Stimulated activated naive CD8-positive, alpha-beta T cell treated with anti-CD3 and anti-CD28 coated beads, Interleukin-15, amount 100 ng/mL, for 72 hours (primary cell): ENCODE results near the gene PYGM.

Experiments
- ATAC-seq: fragments of 150-1000 bp; cut with Tn5 transposase; 2 replicates; pipeline ENCODE4 v1.10.0; 2021; ENCODE audit warnings: mild to moderate bottlenecking, moderate library complexity
- DNase-seq, 2 donors: peaks; one replicate each; pipeline ENCODE4 v3.0.0; 2021 to 2022
- H3K27ac Mint-ChIP-seq, 2 donors: one replicate each; pipeline ENCODE4 v1.8.0; 2022; ENCODE audit warnings: mild to moderate bottlenecking in 2 of 2, mixed read lengths in 2 of 2, moderate library complexity in 2 of 2
- H3K27me3 Mint-ChIP-seq: one replicate; pipeline ENCODE4 v1.8.0; 2022; ENCODE audit warnings: mixed read lengths
- H3K4me1 Mint-ChIP-seq: one replicate; pipeline ENCODE4 v1.8.0; 2022; ENCODE audit warnings: mild to moderate bottlenecking, mixed read lengths
- H3K4me3 Mint-ChIP-seq, 2 donors: one replicate each; pipeline ENCODE4 v1.8.0; 2022; ENCODE audit warnings: mild to moderate bottlenecking in 2 of 2, mixed read lengths in 2 of 2, moderate library complexity in 1 of 2
- H3K9me3 Mint-ChIP-seq, 2 donors: one replicate each; pipeline ENCODE4 v1.8.0; 2022; ENCODE audit warnings: mixed read lengths in 2 of 2

Gene PYGM

GRCh38 chr11:64796047-64796756 is 36.4 kb upstream of the PYGM start:
- Mint-ChIP-seq H3K27me3 (no peaks in the 10 kb centered on the region), H3K4me1 (peaks cover 69% of the 10 kb centered on the region), H3K9me3 (no peaks in the 10 kb centered on the region), H3K4me3 (no peak overlapping the region), H3K27ac (peak overlapping the region in 1 of 2 donors; percentile 82)
- ATAC-seq (no peak), DNase-seq (no peak)

- Mint-ChIP-seq H3K27ac (peak overlapping the region; percentile 4 to 89), H3K4me3 (no peak overlapping the region), H3K4me1 (peaks cover 56% of the 10 kb centered on the region), H3K27me3 (no peaks in the 10 kb centered on the region), H3K9me3 (no peaks in the 10 kb centered on the region)
- no peak for DNase-seq
- no peak for ATAC-seq
Observed at GRCh38 chr11:64794526-64794925, 34.8 kb upstream of the PYGM start.

GRCh38 chr11:64793271-64794160 is 33.7 kb upstream of the PYGM start:
- Mint-ChIP-seq H3K27me3 (no peaks in the 10 kb centered on the region), H3K27ac (peak overlapping the region; percentile 86 to 90), H3K9me3 (no peaks in the 10 kb centered on the region), H3K4me3 (peak overlapping the region in 1 of 2 donors; percentile 21), H3K4me1 (peaks cover 47% of the 10 kb centered on the region)
- ATAC-seq = peak; percentile 8
- no peak for DNase-seq

GRCh38 chr11:64792482-64792881 is 32.7 kb upstream of the PYGM start:
- Mint-ChIP-seq H3K27ac (peak overlapping the region in 1 of 2 donors; percentile 50), H3K9me3 (no peaks in the 10 kb centered on the region), H3K27me3 (no peaks in the 10 kb centered on the region), H3K4me3 (no peak overlapping the region), H3K4me1 (peaks cover 50% of the 10 kb centered on the region)
- no peak for ATAC-seq
- no peak for DNase-seq

GRCh38 chr11:64791781-64792291 is 32.1 kb upstream of the PYGM start:
- no peak overlapping the region for H3K4me3 Mint-ChIP-seq
- ATAC-seq (no peak), DNase-seq (no peak)
- no peaks in the 10 kb centered on the region for H3K27me3 Mint-ChIP-seq
- peaks cover 47% of the 10 kb centered on the region for H3K4me1 Mint-ChIP-seq
- no peak overlapping the region for H3K27ac Mint-ChIP-seq
- no peaks in the 10 kb centered on the region for H3K9me3 Mint-ChIP-seq

- DNase-seq (no peak), ATAC-seq (no peak)
- no peaks in the 10 kb centered on the region for H3K9me3 Mint-ChIP-seq
- no peaks in the 10 kb centered on the region for H3K27me3 Mint-ChIP-seq
- H3K4me3 Mint-ChIP-seq = no peak overlapping the region
- no peak overlapping the region for H3K27ac Mint-ChIP-seq
- peaks cover 33% of the 10 kb centered on the region for H3K4me1 Mint-ChIP-seq
Observed at GRCh38 chr11:64790205-64791095, 30.7 kb upstream of the PYGM start.

GRCh38 chr11:64789331-64790204 is 29.8 kb upstream of the PYGM start:
- no peaks in the 10 kb centered on the region for H3K9me3 Mint-ChIP-seq
- ATAC-seq = no peak
- peaks cover 29% of the 10 kb centered on the region for H3K4me1 Mint-ChIP-seq
- no peaks in the 10 kb centered on the region for H3K27me3 Mint-ChIP-seq
- H3K27ac Mint-ChIP-seq = no peak overlapping the region
- no peak for DNase-seq
- no peak overlapping the region for H3K4me3 Mint-ChIP-seq

- Mint-ChIP-seq H3K9me3 (no peaks in the 10 kb centered on the region), H3K4me1 (peaks cover 24% of the 10 kb centered on the region), H3K4me3 (no peak overlapping the region), H3K27me3 (no peaks in the 10 kb centered on the region), H3K27ac (peak overlapping the region in 1 of 2 donors; percentile 74)
- ATAC-seq (no peak), DNase-seq (no peak)
Observed at GRCh38 chr11:64788321-64789215, 28.8 kb upstream of the PYGM start.

- DNase-seq = peak; percentile 55 to 58
- Mint-ChIP-seq H3K27ac (peak overlapping the region in 1 of 2 donors; percentile 42), H3K4me3 (no peak overlapping the region)
Observed at GRCh38 chr11:64787526-64788320, 27.9 kb upstream of the PYGM start.

GRCh38 chr11:64786308-64786707 is 26.5 kb upstream of the PYGM start:
- H3K27ac Mint-ChIP-seq = no peak overlapping the region
- no peak for ATAC-seq
- peaks cover 16% of the 10 kb centered on the region for H3K4me1 Mint-ChIP-seq
- no peak for DNase-seq
- H3K4me3 Mint-ChIP-seq = no peak overlapping the region
- H3K9me3 Mint-ChIP-seq = no peaks in the 10 kb centered on the region
- no peaks in the 10 kb centered on the region for H3K27me3 Mint-ChIP-seq

More at GRCh38 chr11:64787526-64788320, 27.9 kb upstream of the PYGM start:
- ATAC-seq = peak; percentile 65
- Mint-ChIP-seq H3K27me3 (no peaks in the 10 kb centered on the region), H3K4me1 (peaks cover 16% of the 10 kb centered on the region), H3K9me3 (no peaks in the 10 kb centered on the region)

GRCh38 chr11:64784813-64785581 is 25.2 kb upstream of the PYGM start:
- ATAC-seq = no peak
- Mint-ChIP-seq H3K27me3 (no peaks in the 10 kb centered on the region), H3K9me3 (no peaks in the 10 kb centered on the region), H3K4me3 (no peak overlapping the region), H3K27ac (no peak overlapping the region), H3K4me1 (peaks cover 29% of the 10 kb centered on the region)
- no peak for DNase-seq

- no peaks in the 10 kb centered on the region for H3K9me3 Mint-ChIP-seq
- peak within 1 kb of the TSS; percentile 87 to 90 for H3K4me3 Mint-ChIP-seq
- peaks cover 61% of the 10 kb centered on the region for H3K4me1 Mint-ChIP-seq
- H3K27me3 Mint-ChIP-seq = no peaks in the 10 kb centered on the region
- H3K27ac Mint-ChIP-seq = peak within 1 kb of the TSS; percentile 100
- ATAC-seq (peak; percentile 92), DNase-seq (peak; percentile 100)
Observed at GRCh38 chr11:64778473-64779298, 18.9 kb upstream of the PYGM start, which contains the start of gene SF1. SF1 (minus strand) TSS chr11:64778542; CDS start chr11:64778392, 150 bp downstream.
